Heart right ventricle (tissue), 16 donors: ENCODE measurements around the gene RGS9. TPM values are rescaled to one million over a fixed set of nuclear protein-coding genes. Genes with fewer than 3 reads are reported as not detected.

Experiments used
- ATAC-seq, 8 donors: fragments of 200-7000 bp; cut with Tn5 transposase; one replicate each; pipeline ENCODE4 v1.9.1; 2020; ENCODE audit warnings: mild to moderate bottlenecking in 8 of 8, moderate library complexity in 8 of 8, moderate number of reproducible peaks in 1 of 8
- DNase-seq, 2 donors: peaks; one replicate each; pipeline ENCODE4 v3.0.0-alpha.2; 2020
- H3K27ac ChIP-seq, 10 donors: fragments of 200-600 bp; sonication (generic) in 2 of 10; one replicate each; pipeline versions ENCODE4 v1.5.0 to v1.8.0; 2020 to 2022; ENCODE audit warnings: mild to moderate bottlenecking in 3 of 10
- H3K27me3 ChIP-seq, 7 donors: fragments of 200-600 bp; one replicate each; pipeline ENCODE4 v1.8.0; 2021 to 2022; ENCODE audit warnings: mild to moderate bottlenecking in 2 of 7
- H3K36me3 ChIP-seq, 9 donors: fragments of 200-600 bp; sonication (generic) in 1 of 9; one replicate each; pipeline versions ENCODE4 v1.5.0 to v1.8.0; 2020 to 2022; ENCODE audit warnings: mild to moderate bottlenecking in 2 of 9
- H3K4me1 ChIP-seq, 9 donors: fragments of 200-600 bp; sonication (generic) in 1 of 9; one replicate each; pipeline versions ENCODE4 v1.5.0 to v1.8.0; 2020 to 2022; ENCODE audit warnings: mild to moderate bottlenecking in 4 of 9
- H3K4me3 ChIP-seq, 10 donors: fragments of 200-600 bp; sonication (generic) in 2 of 10; one replicate each; pipeline versions ENCODE4 v1.5.0 to v1.8.0; 2020 to 2022; ENCODE audit warnings: mild to moderate bottlenecking in 7 of 10, moderate library complexity in 2 of 10
- H3K9me3 ChIP-seq, 11 donors: fragments of 200-600 bp in 10 of 11; sonication (generic) in 2 of 11; one replicate each; pipeline versions ENCODE4 v1.5.0 to v1.8.0; 2013 to 2022; ENCODE audit warnings: mild to moderate bottlenecking in 2 of 11, control low read depth in 1 of 11, moderate library complexity in 1 of 11
- WGBS, 2 donors: extraction: QIAGEN DNeasy Blood & Tissue Kit; methylation state at CpG; one replicate each; pipeline ENCODE4 v1.1.7; 2013; ENCODE audit warnings: inconsistent platforms in 1 of 2; 5-methylcytosine and 5-hydroxymethylcytosine counted together
- intact Hi-C, 10 donors: fragments of 100-400 bp; cut with DNase I; formaldehyde crosslinking; loops; one replicate each; pipeline versions ENCODE4 v1.11.1 to v1.14.2; 2022
- polyA plus RNA-seq, 2 donors: library from polyadenylated mRNA; stranded (reverse); fragments of 200-250 nt; gene quantifications; one replicate each; pipeline ENCODE4 v1.2.3, GENCODE V29; 2013
- total RNA-seq, 10 donors: library from RNA; stranded (reverse); fragmentation: NEBNext Ultra II Directional in 3 of 10; extraction: Animal tissue kit (Norgen Biotek cat#: 25700) in 3 of 10; gene quantifications; one replicate each; pipeline versions ENCODE4 v1.2.1 to v1.2.4, GENCODE V29; 2021 to 2023
- TF ChIP-seq, protein P1 (sequence below), 9 donors: fragments of 200-600 bp; sonication (generic) in 2 of 9; IDR thresholded peaks; one replicate each; pipeline versions ENCODE4 v1.5.0 to v1.8.0; 2021 to 2022; ENCODE audit warnings: antibody characterized with exemption in 9 of 9, mild to moderate bottlenecking in 5 of 9, moderate library complexity in 1 of 9
- donor health status: Arrhythmogenic right ventricular cardiomyopathy.
- donor health status: ischemic (EF 13 %, LVEDD 7.1; RV severe dilation, severe dysfunction).
- donor health status: healthy with polysubstance abuse.
- donor health status: DM: no; HTN: yes; CAD: no.
- donor health status: DM: no; HTN: no; CAD: no.
- donor health status: ischemic (EF 25% LVEDD 6.9; RV normal size, moderate dysfunction).
- donor health status: ischemic (EF 25% LVEDD 5.7; RV mildly dilated, moderate dysfunction).
- donor health status: healthy.
- donor health status: DM: yes; HTN: yes; CAD: no.
- donor health status: Ischemic cardiomyopathy.
- donor health status: ischemic (EF 35%, LVEDD 5.7; RV mildly dilated, moderate dysfunction).
- donor health status: nonischemic (EF 11% LVEDD 7.7; RV severe dilation, severe dysfunction).
- donor health status: DM: yes; HTN: yes; CAD: no.
- donor health status: PGD.
- donor health status: ischemic (EF 29% LVEDD 5.4; RV normal size, mild dysfunction).
- donor health status: nonischemic (EF 23%, LVEDD 6.1; RV moderate dilation, normal function).

RGS9 gene
- total and polyA plus RNA-seq, 12 donors = 0.36 to 3.0 (median 1.1) TPM

DNA sequence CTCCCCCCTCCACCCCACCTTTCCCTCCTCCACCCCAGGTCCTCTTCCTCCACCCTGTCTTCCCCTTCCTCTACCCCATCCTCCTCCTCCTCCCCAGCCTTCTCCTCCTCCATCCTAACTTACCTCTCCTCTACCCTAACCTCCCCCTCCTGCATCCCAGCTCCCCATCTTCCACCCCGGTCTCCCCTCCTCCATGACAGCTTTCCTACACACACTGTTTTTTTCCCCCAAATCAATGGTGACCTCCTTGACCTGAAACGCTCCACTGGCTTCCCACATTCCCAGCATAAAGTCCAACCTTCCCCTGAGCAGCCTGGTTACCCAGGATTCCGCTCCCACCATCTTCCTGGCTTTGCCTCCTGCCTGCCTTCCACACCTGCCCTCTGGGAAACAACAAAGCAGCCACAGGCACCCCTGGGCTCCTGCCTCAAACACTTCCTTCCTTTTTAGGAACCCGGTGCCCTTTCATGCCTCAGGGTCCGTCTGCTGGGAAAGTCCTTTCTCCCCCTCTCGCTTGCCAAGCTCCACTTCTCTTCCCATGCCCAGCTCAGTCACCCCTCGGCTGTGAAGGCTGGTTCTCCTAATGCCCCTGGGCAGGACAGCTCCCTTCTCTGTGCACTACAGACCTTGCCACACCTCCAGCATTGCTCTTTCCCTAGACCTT lies 2.1 kb downstream of the RGS9 start:
- DNase-seq (no peak), ATAC-seq (no peak)
- Histone ChIP-seq H3K27me3 (peaks cover 0 to 61% (median 37%) of the 10 kb centered on the region in 7 donors), H3K4me3 (no peak overlapping the region), H3K27ac (no peak overlapping the region), H3K9me3 (no peaks in the 10 kb centered on the region), H3K4me1 (peaks cover 0 to 12% (median 9%) of the 10 kb centered on the region in 9 donors), H3K36me3 (no peaks in the 10 kb centered on the region)
- TF ChIP-seq, protein P1, sequence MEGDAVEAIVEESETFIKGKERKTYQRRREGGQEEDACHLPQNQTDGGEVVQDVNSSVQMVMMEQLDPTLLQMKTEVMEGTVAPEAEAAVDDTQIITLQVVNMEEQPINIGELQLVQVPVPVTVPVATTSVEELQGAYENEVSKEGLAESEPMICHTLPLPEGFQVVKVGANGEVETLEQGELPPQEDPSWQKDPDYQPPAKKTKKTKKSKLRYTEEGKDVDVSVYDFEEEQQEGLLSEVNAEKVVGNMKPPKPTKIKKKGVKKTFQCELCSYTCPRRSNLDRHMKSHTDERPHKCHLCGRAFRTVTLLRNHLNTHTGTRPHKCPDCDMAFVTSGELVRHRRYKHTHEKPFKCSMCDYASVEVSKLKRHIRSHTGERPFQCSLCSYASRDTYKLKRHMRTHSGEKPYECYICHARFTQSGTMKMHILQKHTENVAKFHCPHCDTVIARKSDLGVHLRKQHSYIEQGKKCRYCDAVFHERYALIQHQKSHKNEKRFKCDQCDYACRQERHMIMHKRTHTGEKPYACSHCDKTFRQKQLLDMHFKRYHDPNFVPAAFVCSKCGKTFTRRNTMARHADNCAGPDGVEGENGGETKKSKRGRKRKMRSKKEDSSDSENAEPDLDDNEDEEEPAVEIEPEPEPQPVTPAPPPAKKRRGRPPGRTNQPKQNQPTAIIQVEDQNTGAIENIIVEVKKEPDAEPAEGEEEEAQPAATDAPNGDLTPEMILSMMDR (IDR thresholded peaks at IDR 0.05) = no peak
- 52 to 53% methylated on average over 7 of the region's 7 CpGs for WGBS, 2 donors
- intact Hi-C loops = no loop called here

DNA sequence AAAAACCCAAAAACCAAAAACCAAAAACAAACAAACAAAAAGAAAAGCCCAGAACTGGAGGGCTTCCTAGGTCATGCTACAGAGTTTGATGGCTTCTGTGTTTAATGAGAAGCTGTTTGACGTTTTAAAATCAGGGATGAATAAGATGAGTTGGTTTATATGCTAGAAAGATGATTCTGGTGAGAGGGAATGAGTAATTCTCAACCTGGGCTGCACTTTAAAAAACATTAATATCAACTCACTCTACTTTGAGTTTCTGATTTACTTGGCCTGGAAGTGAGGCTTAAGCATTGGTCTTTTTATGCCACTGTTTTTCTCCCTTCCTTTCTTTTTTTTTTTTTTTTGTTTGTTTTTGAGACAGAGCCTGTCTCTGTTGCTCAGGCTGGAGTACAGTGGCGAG lies 5.1 kb downstream of the RGS9 start:
- no peaks in the 10 kb centered on the region for H3K9me3 ChIP-seq
- DNase-seq (no peak), ATAC-seq (no peak)
- H3K27me3 ChIP-seq = peaks cover 0 to 65% (median 37%) of the 10 kb centered on the region in 7 donors
- TF ChIP-seq, protein P1 (IDR thresholded peaks at IDR 0.05) = no peak
- intact Hi-C loops = no loop called here
- H3K4me3 ChIP-seq = no peak overlapping the region
- H3K27ac ChIP-seq = no peak overlapping the region
- peaks cover 0 to 9% (median 7%) of the 10 kb centered on the region in 9 donors for H3K4me1 ChIP-seq
- no peaks in the 10 kb centered on the region for H3K36me3 ChIP-seq
- WGBS, 2 donors = 80 to 81% methylated on average over 2 of the region's 2 CpGs

DNA sequence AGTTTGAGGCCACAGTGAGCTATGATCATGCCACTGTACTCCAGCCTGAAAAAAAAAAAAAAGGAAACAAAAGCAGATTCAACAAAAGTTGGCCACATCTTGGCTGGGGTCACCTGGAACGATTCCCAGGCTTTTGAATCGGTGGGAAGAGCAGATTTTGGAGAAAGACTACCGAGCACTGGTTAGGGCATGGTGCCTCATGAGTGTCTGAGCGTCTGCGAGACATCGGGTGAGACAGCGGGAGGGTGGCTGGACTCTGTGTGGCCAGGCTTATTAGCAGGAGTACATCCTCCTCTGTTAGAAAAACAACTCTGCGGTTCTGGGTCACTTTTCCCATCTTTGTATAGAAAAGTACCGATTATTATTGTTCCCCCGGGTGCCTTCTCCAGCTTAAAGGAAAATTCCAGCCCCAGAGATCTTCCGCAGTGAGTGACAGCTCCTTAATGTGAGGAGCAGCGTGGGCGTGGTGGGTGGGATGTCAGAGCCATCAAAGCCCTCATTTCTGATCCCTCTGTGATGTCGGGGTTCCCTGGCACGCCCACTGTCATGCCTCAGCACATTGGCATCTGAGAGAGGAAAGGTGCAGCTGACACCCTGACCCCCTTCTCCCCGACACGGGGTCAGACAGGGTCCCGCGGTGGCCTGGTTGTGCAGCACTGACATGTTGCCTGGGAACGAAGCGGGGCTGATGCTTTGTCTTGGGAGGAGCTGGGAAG lies 6.9 kb downstream of the RGS9 start:
- TF ChIP-seq, protein P1 (IDR thresholded peaks at IDR 0.05) = no peak
- no peak for DNase-seq
- Histone ChIP-seq H3K4me1 (no peaks in the 10 kb centered on the region), H3K4me3 (no peak overlapping the region), H3K27me3 (peaks cover 0 to 55% (median 37%) of the 10 kb centered on the region in 7 donors), H3K9me3 (no peaks in the 10 kb centered on the region), H3K27ac (no peak overlapping the region), H3K36me3 (no peaks in the 10 kb centered on the region)
- WGBS, 2 donors = 49 to 52% methylated on average over 21 of the region's 21 CpGs
- intact Hi-C loops = no loop called here
- ATAC-seq = no peak

DNA sequence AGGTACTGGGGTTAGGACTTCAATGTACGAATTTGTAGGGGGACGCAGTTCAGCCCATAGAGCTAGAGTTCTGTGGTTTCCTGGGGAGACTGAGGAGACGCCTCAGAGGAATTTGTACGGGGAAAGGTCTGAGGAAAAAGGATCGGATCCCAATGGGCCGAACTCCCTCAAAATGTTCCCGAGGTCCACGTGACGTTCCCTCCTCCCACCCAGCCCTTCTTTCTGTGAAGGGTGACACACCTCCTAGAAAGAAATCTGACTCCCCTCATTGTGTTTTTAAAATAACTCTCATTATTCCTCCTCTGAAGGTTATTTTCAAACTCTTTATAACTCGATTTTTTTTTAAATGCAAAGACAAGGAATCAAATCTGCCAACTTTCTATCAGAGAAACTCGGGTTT lies 8.6 kb downstream of the RGS9 start:
- Histone ChIP-seq H3K27ac (no peak overlapping the region), H3K4me1 (no peaks in the 10 kb centered on the region), H3K9me3 (no peaks in the 10 kb centered on the region), H3K36me3 (no peaks in the 10 kb centered on the region), H3K4me3 (no peak overlapping the region), H3K27me3 (peaks cover 0 to 38% (median 29%) of the 10 kb centered on the region in 7 donors)
- DNase-seq (no peak), ATAC-seq (no peak)
- WGBS, 2 donors = 78 to 79% methylated on average over 11 of the region's 11 CpGs
- TF ChIP-seq, protein P1 (IDR thresholded peaks at IDR 0.05) = no peak
- intact Hi-C loops = no loop called here
